Parathyroid adenoma (tissue), 2 donors: ENCODE results near the gene HS3ST2.

ENCODE experiments used
- H2AFZ ChIP-seq: fragments of 300-600 bp; sonication (generic); one replicate; pipeline ENCODE4 v1.7.0; 2017; ENCODE audit warnings: antibody characterized with exemption, mild to moderate bottlenecking
- H3K27ac ChIP-seq: fragments of 300-600 bp; sonication (generic); one replicate; pipeline ENCODE4 v1.7.0; 2017
- H3K27me3 ChIP-seq: fragments of 300-600 bp; sonication (generic); one replicate; pipeline ENCODE4 v1.7.0; 2017; ENCODE audit warnings: low read length; ENCODE audit not compliant: control insufficient read depth, insufficient read depth
- H3K36me3 ChIP-seq: fragments of 300-600 bp; sonication (generic); one replicate; pipeline ENCODE4 v1.7.0; 2017; ENCODE audit warnings: low read length; ENCODE audit not compliant: control insufficient read depth, insufficient read depth
- H3K4me1 ChIP-seq: fragments of 300-600 bp; sonication (generic); one replicate; pipeline ENCODE4 v1.7.0; 2017; ENCODE audit warnings: control low read depth
- H3K4me2 ChIP-seq: fragments of 300-600 bp; sonication (generic); one replicate; pipeline ENCODE4 v1.7.0; 2017; ENCODE audit warnings: low read length
- H3K4me3 ChIP-seq: fragments of 300-600 bp; sonication (generic); one replicate; pipeline ENCODE4 v1.7.0; 2017; ENCODE audit warnings: low read depth, low read length
- H3K79me2 ChIP-seq: fragments of 300-600 bp; sonication (generic); one replicate; pipeline ENCODE4 v1.7.0; 2017; ENCODE audit warnings: control low read depth
- H3K9ac ChIP-seq: fragments of 300-600 bp; sonication (generic); one replicate; pipeline ENCODE4 v1.7.0; 2017; ENCODE audit warnings: mild to moderate bottlenecking
- H3K9me3 ChIP-seq: fragments of 300-600 bp; sonication (generic); one replicate; pipeline ENCODE4 v1.7.0; 2017; ENCODE audit warnings: low read length; ENCODE audit not compliant: control insufficient read depth
- CTCF ChIP-seq: fragments of 300-600 bp; sonication (generic); IDR thresholded peaks from one replicate; pipeline ENCODE4 v1.7.0; 2017; ENCODE audit warnings: antibody characterized with exemption, mild to moderate bottlenecking
- donor health status: primary hyperparathyroidism.

The HS3ST2 gene

GRCh38 chr16:22864375-22864774 is 50.4 kb downstream of the HS3ST2 start:
- Histone ChIP-seq H3K4me3 (no peak overlapping the region), H2AFZ (no peak overlapping the region), H3K9me3 (no peaks in the 10 kb centered on the region), H3K4me2 (no peak overlapping the region), H3K79me2 (no peaks in the 10 kb centered on the region), H3K9ac (no peak overlapping the region), H3K27me3 (no peaks in the 10 kb centered on the region), H3K36me3 (no peaks in the 10 kb centered on the region), H3K27ac (no peak overlapping the region), H3K4me1 (no peaks in the 10 kb centered on the region)
- no peak for TF ChIP-seq CTCF

DNA sequence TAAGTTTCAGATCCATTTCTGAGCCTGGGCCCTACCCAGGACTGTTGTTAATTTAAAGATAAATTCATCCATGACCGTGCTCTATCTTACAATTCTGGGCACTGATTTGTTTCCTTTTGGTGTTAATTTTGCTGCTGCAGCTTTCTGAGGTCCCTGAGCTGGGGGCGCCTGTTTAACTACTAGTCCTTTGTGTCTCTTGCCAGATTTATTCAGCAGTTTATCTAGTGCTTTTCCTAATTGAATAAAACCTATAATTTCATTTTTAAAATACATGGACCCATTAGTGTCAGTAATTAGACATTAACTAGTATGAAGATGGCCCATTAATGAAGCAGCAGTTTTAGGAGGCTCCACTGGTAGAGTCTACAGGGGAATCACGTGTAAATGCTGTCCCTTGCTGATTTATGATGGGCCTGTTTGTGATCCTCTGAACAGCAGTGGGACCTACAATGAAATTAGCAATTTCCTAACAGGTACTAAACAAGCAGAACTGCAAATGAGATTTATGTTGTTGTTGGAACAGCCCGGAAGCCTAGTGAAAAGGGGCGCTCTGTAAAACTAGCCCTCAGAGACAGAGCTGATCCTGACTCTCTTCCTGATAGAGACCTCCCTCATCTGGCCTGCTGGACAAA is 54.7 kb downstream of the HS3ST2 start:
- no peaks in the 10 kb centered on the region for H3K27me3 ChIP-seq
- no peaks in the 10 kb centered on the region for H3K79me2 ChIP-seq
- no peak overlapping the region for H2AFZ ChIP-seq
- no peaks in the 10 kb centered on the region for H3K36me3 ChIP-seq
- no peak overlapping the region for H3K4me3 ChIP-seq
- no peaks in the 10 kb centered on the region for H3K4me1 ChIP-seq
- H3K9me3 ChIP-seq: no peaks in the 10 kb centered on the region
- H3K4me2 ChIP-seq: no peak overlapping the region
- H3K9ac ChIP-seq: no peak overlapping the region
- H3K27ac ChIP-seq: no peak overlapping the region
- TF ChIP-seq CTCF: no peak

DNA sequence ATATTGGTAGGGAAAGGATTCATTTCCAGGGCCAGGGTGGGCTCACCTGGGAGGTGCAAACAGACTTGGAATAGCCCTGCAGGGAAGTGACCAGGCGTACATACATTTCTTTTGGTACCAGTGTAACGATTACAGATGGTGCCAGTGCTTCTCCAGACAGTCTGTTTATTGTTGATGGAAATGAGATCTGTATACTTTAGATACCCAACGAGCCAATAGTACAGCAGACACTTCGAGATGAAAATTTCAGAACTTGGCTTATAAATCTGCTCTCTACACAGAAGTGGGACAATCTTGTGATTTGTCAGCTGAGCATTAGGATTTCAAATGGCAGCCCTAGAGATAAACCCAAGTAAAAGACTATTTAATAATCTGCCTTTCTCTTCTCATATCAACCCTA is 57.9 kb downstream of the HS3ST2 start:
- no peaks in the 10 kb centered on the region for H3K36me3 ChIP-seq
- no peaks in the 10 kb centered on the region for H3K79me2 ChIP-seq
- H2AFZ ChIP-seq: no peak overlapping the region
- no peak overlapping the region for H3K9ac ChIP-seq
- no peak overlapping the region for H3K4me3 ChIP-seq
- TF ChIP-seq CTCF: no peak
- H3K27ac ChIP-seq: no peak overlapping the region
- no peaks in the 10 kb centered on the region for H3K9me3 ChIP-seq
- H3K4me2 ChIP-seq: no peak overlapping the region
- no peaks in the 10 kb centered on the region for H3K27me3 ChIP-seq
- no peaks in the 10 kb centered on the region for H3K4me1 ChIP-seq

GRCh38 chr16:22874394-22874793 is 60.4 kb downstream of the HS3ST2 start:
- no peak for TF ChIP-seq CTCF
- Histone ChIP-seq H3K9ac (no peak overlapping the region), H3K4me3 (no peak overlapping the region), H3K9me3 (no peaks in the 10 kb centered on the region), H2AFZ (no peak overlapping the region), H3K27me3 (no peaks in the 10 kb centered on the region), H3K27ac (no peak overlapping the region), H3K4me1 (no peaks in the 10 kb centered on the region), H3K79me2 (no peaks in the 10 kb centered on the region), H3K4me2 (no peak overlapping the region), H3K36me3 (no peaks in the 10 kb centered on the region)

GRCh38 chr16:22878955-22879354 is 65.0 kb downstream of the HS3ST2 start:
- H3K27me3 ChIP-seq: no peaks in the 10 kb centered on the region
- no peak for TF ChIP-seq CTCF

More at GRCh38 chr16:22878955-22879354, 65.0 kb downstream of the HS3ST2 start:
- Histone ChIP-seq H3K27ac (no peak overlapping the region), H3K4me1 (no peaks in the 10 kb centered on the region), H3K9me3 (no peaks in the 10 kb centered on the region), H3K4me2 (no peak overlapping the region), H3K4me3 (no peak overlapping the region), H3K79me2 (no peaks in the 10 kb centered on the region), H2AFZ (no peak overlapping the region), H3K36me3 (no peaks in the 10 kb centered on the region), H3K9ac (no peak overlapping the region)
